ENCODE measurements around the gene CPEB3.

DNA sequence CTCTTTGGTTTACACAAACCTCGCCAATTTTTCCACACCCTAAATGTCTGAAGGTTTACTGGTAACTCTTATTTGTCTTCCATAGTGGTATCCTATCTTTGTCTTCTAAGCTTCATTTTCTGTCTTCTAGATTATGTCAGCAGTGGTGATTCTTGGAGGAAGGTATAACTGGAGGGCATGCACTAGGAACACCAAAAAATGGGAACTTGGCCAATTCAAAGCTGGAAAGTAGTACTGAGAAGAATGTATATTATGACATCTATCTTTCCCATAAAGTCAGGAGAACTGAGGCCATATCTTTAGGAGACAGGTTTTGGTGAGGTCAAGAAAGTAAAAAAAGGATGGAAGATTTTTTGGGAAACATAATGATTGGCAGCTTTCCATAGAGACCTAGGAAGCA is 113.3 kb downstream of the CPEB3 start:
- TF ChIP-seq, protein P1, sequence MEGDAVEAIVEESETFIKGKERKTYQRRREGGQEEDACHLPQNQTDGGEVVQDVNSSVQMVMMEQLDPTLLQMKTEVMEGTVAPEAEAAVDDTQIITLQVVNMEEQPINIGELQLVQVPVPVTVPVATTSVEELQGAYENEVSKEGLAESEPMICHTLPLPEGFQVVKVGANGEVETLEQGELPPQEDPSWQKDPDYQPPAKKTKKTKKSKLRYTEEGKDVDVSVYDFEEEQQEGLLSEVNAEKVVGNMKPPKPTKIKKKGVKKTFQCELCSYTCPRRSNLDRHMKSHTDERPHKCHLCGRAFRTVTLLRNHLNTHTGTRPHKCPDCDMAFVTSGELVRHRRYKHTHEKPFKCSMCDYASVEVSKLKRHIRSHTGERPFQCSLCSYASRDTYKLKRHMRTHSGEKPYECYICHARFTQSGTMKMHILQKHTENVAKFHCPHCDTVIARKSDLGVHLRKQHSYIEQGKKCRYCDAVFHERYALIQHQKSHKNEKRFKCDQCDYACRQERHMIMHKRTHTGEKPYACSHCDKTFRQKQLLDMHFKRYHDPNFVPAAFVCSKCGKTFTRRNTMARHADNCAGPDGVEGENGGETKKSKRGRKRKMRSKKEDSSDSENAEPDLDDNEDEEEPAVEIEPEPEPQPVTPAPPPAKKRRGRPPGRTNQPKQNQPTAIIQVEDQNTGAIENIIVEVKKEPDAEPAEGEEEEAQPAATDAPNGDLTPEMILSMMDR (IDR thresholded peaks at IDR 0.05): no peak
- TF ChIP-seq POLR2AphosphoS5 (IDR thresholded peaks at IDR 0.05; ENCODE audit: insufficient read depth in 1 of 2, low read depth in 1 of 2): no peak
- TF ChIP-seq POLR2A (IDR thresholded peaks at IDR 0.05): no peak

All from vagina (tissue), 2 donors.